Measurements from ENCODE around the gene ST8SIA1. TPM values are rescaled to one million over a fixed set of nuclear protein-coding genes. Genes with fewer than 3 reads are reported as not detected.

ST8SIA1 gene
- total RNA-seq, 1 donor from 2014 or later = 7.7 TPM

DNA sequence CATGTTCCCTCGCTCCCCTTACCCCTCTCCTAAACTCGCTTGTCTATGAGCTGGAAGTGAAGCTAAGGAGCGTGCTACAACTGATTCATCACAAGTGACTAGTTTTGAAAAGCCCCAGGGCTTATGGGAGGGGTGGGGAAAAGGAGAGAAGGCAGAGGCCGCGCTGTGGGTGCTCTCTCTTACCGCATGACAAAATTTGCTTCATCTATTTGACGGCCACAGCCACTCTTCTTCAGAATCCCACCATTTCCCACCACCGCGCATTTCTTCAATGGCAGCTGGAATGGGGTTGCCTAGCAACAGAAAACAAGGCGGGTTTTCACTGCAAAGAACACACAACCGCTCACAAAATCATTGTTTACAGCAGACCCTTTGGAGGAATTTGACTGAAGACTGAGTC lies 79.4 kb downstream of the ST8SIA1 start:
- H3K4me3 Mint-ChIP-seq (ENCODE audit: unreplicated experiment) = no peak overlapping the region
- no peaks in the 10 kb centered on the region for H3K9me3 Mint-ChIP-seq (ENCODE audit: unreplicated experiment)
- peak overlapping the region; percentile 25 for H2AFZ ChIP-seq (ENCODE audit: low read depth, low read length)
- H3K4me1 ChIP-seq (ENCODE audit: insufficient read depth, low read length) = peaks cover 6% of the 10 kb centered on the region
- TF ChIP-seq CTCF (IDR thresholded peaks at IDR 0.05; ENCODE audit: insufficient read depth, low read depth, low read length) = no peak
- no peak for TF ChIP-seq EZH2 (IDR thresholded peaks at IDR 0.05; ENCODE audit: insufficient read depth, low read length)
- H3K4me2 ChIP-seq (ENCODE audit: low read length) = peak overlapping the region; percentile 48
- H3K27ac Mint-ChIP-seq (ENCODE audit: unreplicated experiment) = no peak overlapping the region
- no peaks in the 10 kb centered on the region for H3K27me3 Mint-ChIP-seq (ENCODE audit: low read depth, unreplicated experiment)
- H3K4me3 ChIP-seq (ENCODE audit: insufficient read depth, low read depth, low read length) = no peak overlapping the region
- H3K36me3 Mint-ChIP-seq (ENCODE audit: low read depth, unreplicated experiment) = no peaks in the 10 kb centered on the region
- H4K20me1 ChIP-seq (ENCODE audit: insufficient read depth, low read length) = no peaks in the 10 kb centered on the region
- H3K9ac ChIP-seq (ENCODE audit: low read length) = no peak overlapping the region
- H3K9me3 ChIP-seq (ENCODE audit: insufficient read depth, low read depth, low read length) = no peaks in the 10 kb centered on the region
- peaks cover 10% of the 10 kb centered on the region for H3K4me1 Mint-ChIP-seq (ENCODE audit: low read depth, unreplicated experiment)
- FAIRE-seq = no peak
- no peaks in the 10 kb centered on the region for H3K79me2 ChIP-seq (ENCODE audit: insufficient read depth, low read length)
- DNase-seq (ENCODE audit: low read depth) = peak; percentile 45
- H3K27ac ChIP-seq (ENCODE audit: low read depth, low read length) = no peak overlapping the region
- H3K36me3 ChIP-seq (ENCODE audit: insufficient read depth, low read length) = no peaks in the 10 kb centered on the region
- H3K27me3 ChIP-seq (ENCODE audit: insufficient read depth, low read length) = no peaks in the 10 kb centered on the region

DNA sequence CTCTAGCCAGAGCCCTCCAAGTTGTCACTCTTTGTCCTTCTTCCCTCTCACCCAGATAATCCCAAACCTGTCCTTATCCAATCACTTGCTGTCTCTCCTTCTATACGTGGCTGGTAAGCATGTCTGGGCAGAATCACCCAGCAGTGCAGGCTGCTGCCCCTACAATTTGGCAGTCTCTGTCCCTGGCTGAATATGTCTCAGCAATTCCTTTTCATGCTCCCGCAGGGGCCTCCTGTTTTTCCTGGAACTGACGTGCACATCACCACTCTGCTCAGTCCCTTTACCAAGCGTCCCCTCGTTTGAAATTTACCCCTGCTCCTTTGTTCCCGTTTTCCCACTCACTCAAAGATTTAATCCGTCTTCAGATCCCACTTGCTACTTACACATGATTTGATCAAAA lies 80.0 kb downstream of the ST8SIA1 start:
- Histone ChIP-seq H3K4me2 (ENCODE audit: low read length) (no peak overlapping the region), H3K27me3 (ENCODE audit: insufficient read depth, low read length) (no peaks in the 10 kb centered on the region), H3K27ac (ENCODE audit: low read depth, low read length) (no peak overlapping the region), H3K9me3 (ENCODE audit: insufficient read depth, low read depth, low read length) (no peaks in the 10 kb centered on the region), H3K9ac (ENCODE audit: low read length) (no peak overlapping the region), H2AFZ (ENCODE audit: low read depth, low read length) (peak overlapping the region; percentile 22), H3K4me1 (ENCODE audit: insufficient read depth, low read length) (peaks cover 6% of the 10 kb centered on the region), H3K4me3 (ENCODE audit: insufficient read depth, low read depth, low read length) (no peak overlapping the region), H3K36me3 (ENCODE audit: insufficient read depth, low read length) (no peaks in the 10 kb centered on the region), H4K20me1 (ENCODE audit: insufficient read depth, low read length) (no peaks in the 10 kb centered on the region), H3K79me2 (ENCODE audit: insufficient read depth, low read length) (no peaks in the 10 kb centered on the region)
- no peak for FAIRE-seq
- no peak overlapping the region for H3K4me3 Mint-ChIP-seq (ENCODE audit: unreplicated experiment)
- no peak overlapping the region for H3K27ac Mint-ChIP-seq (ENCODE audit: unreplicated experiment)
- TF ChIP-seq EZH2 (IDR thresholded peaks at IDR 0.05; ENCODE audit: insufficient read depth, low read length) (no peak), CTCF (IDR thresholded peaks at IDR 0.05; ENCODE audit: insufficient read depth, low read depth, low read length) (no peak)
- H3K36me3 Mint-ChIP-seq (ENCODE audit: low read depth, unreplicated experiment) = peaks cover 1% of the 10 kb centered on the region
- peaks cover 10% of the 10 kb centered on the region for H3K4me1 Mint-ChIP-seq (ENCODE audit: low read depth, unreplicated experiment)
- DNase-seq (ENCODE audit: low read depth) = no peak
- H3K27me3 Mint-ChIP-seq (ENCODE audit: low read depth, unreplicated experiment) = no peaks in the 10 kb centered on the region
- H3K9me3 Mint-ChIP-seq (ENCODE audit: unreplicated experiment) = no peaks in the 10 kb centered on the region

GRCh38 chr12:22252057-22252456 lies 82.5 kb downstream of the ST8SIA1 start:
- Mint-ChIP-seq H3K27ac (ENCODE audit: unreplicated experiment) (no peak overlapping the region), H3K36me3 (ENCODE audit: low read depth, unreplicated experiment) (peaks cover 2% of the 10 kb centered on the region), H3K4me1 (ENCODE audit: low read depth, unreplicated experiment) (peaks cover 8% of the 10 kb centered on the region), H3K27me3 (ENCODE audit: low read depth, unreplicated experiment) (no peaks in the 10 kb centered on the region), H3K4me3 (ENCODE audit: unreplicated experiment) (no peak overlapping the region), H3K9me3 (ENCODE audit: unreplicated experiment) (no peaks in the 10 kb centered on the region)
- Histone ChIP-seq H3K36me3 (ENCODE audit: insufficient read depth, low read length) (no peaks in the 10 kb centered on the region), H3K4me2 (ENCODE audit: low read length) (no peak overlapping the region), H3K9ac (ENCODE audit: low read length) (no peak overlapping the region), H2AFZ (ENCODE audit: low read depth, low read length) (no peak overlapping the region), H3K4me1 (ENCODE audit: insufficient read depth, low read length) (peaks cover 6% of the 10 kb centered on the region), H3K27ac (ENCODE audit: low read depth, low read length) (no peak overlapping the region), H3K79me2 (ENCODE audit: insufficient read depth, low read length) (no peaks in the 10 kb centered on the region), H3K4me3 (ENCODE audit: insufficient read depth, low read depth, low read length) (no peak overlapping the region), H3K27me3 (ENCODE audit: insufficient read depth, low read length) (no peaks in the 10 kb centered on the region), H4K20me1 (ENCODE audit: insufficient read depth, low read length) (no peaks in the 10 kb centered on the region), H3K9me3 (ENCODE audit: insufficient read depth, low read depth, low read length) (no peaks in the 10 kb centered on the region)
- TF ChIP-seq CTCF (IDR thresholded peaks at IDR 0.05; ENCODE audit: insufficient read depth, low read depth, low read length) (no peak), EZH2 (IDR thresholded peaks at IDR 0.05; ENCODE audit: insufficient read depth, low read length) (no peak)
- FAIRE-seq = no peak
- no peak for DNase-seq (ENCODE audit: low read depth)
